PC-3 (cell line): ENCODE measurements around the gene ATP5MG. TPM values are rescaled to one million over a fixed set of nuclear protein-coding genes. Genes with fewer than 3 reads are reported as not detected.

ENCODE experiments used
- ATAC-seq: fragments of 200-7000 bp; cut with Tn5 transposase; 2 replicates; pipeline ENCODE4 v1.9.1; 2020; ENCODE audit warnings: mild to moderate bottlenecking, moderate library complexity
- BruUV-seq: library from RNA; stranded (reverse); fragments of 400-500 nt; replicated peaks from 2 replicates; lab custom pipeline; 2021; lab: Mats Ljungman, UMichigan
- CTCF ChIA-PET: fragments of 300-600 bp; sonication (Branson Sonifier 250); formaldehyde crosslinking; loops from one replicate; lab custom pipeline; 2022; ENCODE audit warnings: antibody characterized with exemption; lab: Charles Lee
- POLR2A ChIA-PET: fragments of 300-600 bp; sonication (Branson Sonifier 250); formaldehyde crosslinking; loops from one replicate; lab custom pipeline; 2022; ENCODE audit warnings: antibody characterized with exemption; ENCODE audit not compliant: unreplicated experiment; lab: Charles Lee
- DNase-seq: peaks from one replicate; pipeline ENCODE4 v3.0.0-alpha.2; 2015
- H2AFZ ChIP-seq: fragments of 300-600 bp; sonication (generic); 2 replicates; pipeline ENCODE4 v1.6.0; 2016; ENCODE audit warnings: antibody characterized with exemption, low read length
- H3F3A ChIP-seq: fragments of 300-600 bp; sonication (generic); one replicate; pipeline ENCODE4 v1.6.0; 2017; ENCODE audit warnings: antibody characterized with exemption, low read length, control low read depth, mild to moderate bottlenecking; ENCODE audit not compliant: unreplicated experiment
- H3K27ac ChIP-seq: fragments of 300-600 bp; sonication (generic); 2 replicates; pipeline ENCODE4 v1.5.1; 2016; ENCODE audit warnings: mild to moderate bottlenecking, low read length
- H3K27me3 ChIP-seq: fragments of 300-600 bp; sonication (generic); 2 replicates; pipeline ENCODE4 v1.6.1; 2016; ENCODE audit warnings: low read length, mixed read lengths
- H3K36me3 ChIP-seq: fragments of 300-600 bp; sonication (generic); 2 replicates; pipeline ENCODE4 v1.6.1; 2016; ENCODE audit warnings: low read depth, mixed run types, low read length, mixed read lengths
- H3K4me1 ChIP-seq: fragments of 300-600 bp; sonication (generic); 2 replicates; pipeline ENCODE4 v1.5.1; 2016; ENCODE audit warnings: low read length; ENCODE audit not compliant: insufficient read depth
- H3K4me2 ChIP-seq: fragments of 300-600 bp; sonication (generic); 2 replicates; pipeline ENCODE4 v1.6.0; 2016; ENCODE audit warnings: low read length
- H3K4me3 ChIP-seq: fragments of 300-600 bp; sonication (generic); 2 replicates; pipeline ENCODE4 v1.5.1; 2016; ENCODE audit warnings: mild to moderate bottlenecking, low read length, mixed read lengths
- H3K79me2 ChIP-seq: fragments of 300-600 bp; sonication (generic); 2 replicates; pipeline ENCODE4 v1.6.1; 2017; ENCODE audit warnings: low read length, mixed read lengths
- H3K9ac ChIP-seq: fragments of 300-600 bp; sonication (generic); 2 replicates; pipeline ENCODE4 v1.6.0; 2016; ENCODE audit warnings: mild to moderate bottlenecking, low read length
- H3K9me2 ChIP-seq: fragments of 300-600 bp; sonication (generic); replicated peaks from 2 replicates; pipeline ENCODE4 v1.6.1; 2016; ENCODE audit warnings: mixed run types, low read length, mixed read lengths
- H3K9me3 ChIP-seq: fragments of 300-600 bp; sonication (generic); 2 replicates; pipeline ENCODE4 v1.6.1; 2016; ENCODE audit warnings: low read length, mixed read lengths
- H4K20me1 ChIP-seq: fragments of 300-600 bp; sonication (generic); 2 replicates; pipeline ENCODE4 v1.6.1; 2016; ENCODE audit warnings: low read length, mixed read lengths
- EZH2 ChIP-seq: fragments of 300-600 bp; sonication (generic); IDR thresholded peaks from one replicate; pipeline ENCODE4 v1.6.1; 2017; ENCODE audit warnings: antibody characterized with exemption, mild to moderate bottlenecking, low read length; ENCODE audit not compliant: unreplicated experiment
- EZH2phosphoT487 ChIP-seq: fragments of 300-600 bp; sonication (generic); IDR thresholded peaks from 2 replicates; pipeline ENCODE4 v1.6.1; 2018; ENCODE audit warnings: mild to moderate bottlenecking, antibody characterized with exemption, low read length, borderline replicate concordance
- intact Hi-C: fragments of 100-400 bp; cut with micrococcal nuclease; formaldehyde crosslinking; loops from 2 replicates; pipeline ENCODE4 v1.9.0; 2023
- total RNA-seq: library from RNA; depleted of rRNA; stranded (reverse); fragments of >200 nt; gene quantifications from 2 replicates; pipeline ENCODE4 v1.2.3, GENCODE V29; 2014
- TF ChIP-seq, protein P1 (sequence below): fragments of 300-600 bp; sonication (generic); conservative IDR thresholded peaks from 2 replicates; pipeline ENCODE4 v1.5.1; 2017; ENCODE audit warnings: antibody characterized with exemption, low read depth, mild to moderate bottlenecking, low read length

Gene ATP5MG
- total RNA-seq, 1 experiment from 2014 or later = 375 TPM

DNA sequence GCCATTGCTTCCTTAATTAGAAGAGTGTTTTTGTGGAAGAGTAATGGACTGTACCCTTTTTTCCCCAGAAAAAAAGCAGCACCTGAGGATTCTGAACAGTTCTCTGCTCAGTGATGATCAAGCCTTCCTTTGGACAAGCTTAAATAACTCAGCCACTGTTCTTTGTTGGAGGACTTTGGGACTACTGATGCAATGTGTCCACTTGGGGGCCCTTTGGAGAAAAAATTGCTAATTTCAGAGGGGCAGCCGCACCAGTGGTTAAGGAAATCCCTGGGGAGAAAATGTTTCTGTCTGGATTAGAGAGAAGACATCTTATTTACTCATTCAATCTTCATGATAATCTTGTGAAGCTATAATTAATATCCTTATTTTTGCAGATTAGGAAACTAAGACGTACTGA is 29.6 kb downstream of the ATP5MG start:
- no peaks in the 10 kb centered on the region for H3K9me2 ChIP-seq
- H3K36me3 ChIP-seq = no peaks in the 10 kb centered on the region
- H4K20me1 ChIP-seq = no peaks in the 10 kb centered on the region
- no peak for TF ChIP-seq EZH2phosphoT487
- TF ChIP-seq, protein P1, sequence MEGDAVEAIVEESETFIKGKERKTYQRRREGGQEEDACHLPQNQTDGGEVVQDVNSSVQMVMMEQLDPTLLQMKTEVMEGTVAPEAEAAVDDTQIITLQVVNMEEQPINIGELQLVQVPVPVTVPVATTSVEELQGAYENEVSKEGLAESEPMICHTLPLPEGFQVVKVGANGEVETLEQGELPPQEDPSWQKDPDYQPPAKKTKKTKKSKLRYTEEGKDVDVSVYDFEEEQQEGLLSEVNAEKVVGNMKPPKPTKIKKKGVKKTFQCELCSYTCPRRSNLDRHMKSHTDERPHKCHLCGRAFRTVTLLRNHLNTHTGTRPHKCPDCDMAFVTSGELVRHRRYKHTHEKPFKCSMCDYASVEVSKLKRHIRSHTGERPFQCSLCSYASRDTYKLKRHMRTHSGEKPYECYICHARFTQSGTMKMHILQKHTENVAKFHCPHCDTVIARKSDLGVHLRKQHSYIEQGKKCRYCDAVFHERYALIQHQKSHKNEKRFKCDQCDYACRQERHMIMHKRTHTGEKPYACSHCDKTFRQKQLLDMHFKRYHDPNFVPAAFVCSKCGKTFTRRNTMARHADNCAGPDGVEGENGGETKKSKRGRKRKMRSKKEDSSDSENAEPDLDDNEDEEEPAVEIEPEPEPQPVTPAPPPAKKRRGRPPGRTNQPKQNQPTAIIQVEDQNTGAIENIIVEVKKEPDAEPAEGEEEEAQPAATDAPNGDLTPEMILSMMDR = 0 out of 2 replicates have a peak, but pooled peaks have one; percentile 33
- no peak for TF ChIP-seq EZH2
- intact Hi-C loops = no loop called here
- no peaks in the 10 kb centered on the region for H3K9me3 ChIP-seq
- no peak overlapping the region for H3K27ac ChIP-seq
- no peak overlapping the region for H3K4me2 ChIP-seq
- ChIA-PET POLR2A (interaction anchor here (0.6 kb wide), 1 partner anchor 930 kb away, joined by 3 read pairs; no protein-coding TSS in a partner anchor), CTCF (interaction anchor here (0.6 kb wide), 1 partner anchor 109 kb away, joined by 4 read pairs; no protein-coding TSS in a partner anchor)
- no TSS peak for BruUV-seq
- H3K9ac ChIP-seq = no peak overlapping the region
- no peaks in the 10 kb centered on the region for H3K27me3 ChIP-seq
- H3K4me3 ChIP-seq = no peak overlapping the region
- H3K79me2 ChIP-seq = no peaks in the 10 kb centered on the region
- no peak overlapping the region for H2AFZ ChIP-seq
- H3K4me1 ChIP-seq = peaks cover 12% of the 10 kb centered on the region; the same call in 1 of the 2 replicates
- ATAC-seq (no peak), DNase-seq (no peak)
- no peaks in the 10 kb centered on the region for H3F3A ChIP-seq

- CTCF ChIA-PET = no interaction called here
- POLR2A ChIA-PET = no interaction called here
- Histone ChIP-seq H3K4me2 (peak overlapping the region; percentile 99), H3K79me2 (peaks cover 26% of the 10 kb centered on the region), H4K20me1 (peaks cover 15% of the 10 kb centered on the region), H3K9ac (no peak overlapping the region), H3K27ac (no peak overlapping the region), H3K27me3 (no peaks in the 10 kb centered on the region), H3K9me3 (no peaks in the 10 kb centered on the region), H2AFZ (peak overlapping the region; percentile 97), H3F3A (no peaks in the 10 kb centered on the region), H3K36me3 (no peaks in the 10 kb centered on the region), H3K4me1 (peaks cover 17% of the 10 kb centered on the region), H3K4me3 (peak overlapping the region; percentile 82), H3K9me2 (no peaks in the 10 kb centered on the region)
- DNase-seq = no peak
- no TSS peak for BruUV-seq
- intact Hi-C loops = loop anchor here (1.0 kb wide), 1 partner anchor 54 kb away; no protein-coding TSS in a partner anchor
- TF ChIP-seq EZH2 (no peak), EZH2phosphoT487 (no peak)
- TF ChIP-seq, protein P1 = no peak
- ATAC-seq = no peak
Measured at GRCh38 chr11:118434123-118434552, 32.7 kb downstream of the ATP5MG start.

DNA sequence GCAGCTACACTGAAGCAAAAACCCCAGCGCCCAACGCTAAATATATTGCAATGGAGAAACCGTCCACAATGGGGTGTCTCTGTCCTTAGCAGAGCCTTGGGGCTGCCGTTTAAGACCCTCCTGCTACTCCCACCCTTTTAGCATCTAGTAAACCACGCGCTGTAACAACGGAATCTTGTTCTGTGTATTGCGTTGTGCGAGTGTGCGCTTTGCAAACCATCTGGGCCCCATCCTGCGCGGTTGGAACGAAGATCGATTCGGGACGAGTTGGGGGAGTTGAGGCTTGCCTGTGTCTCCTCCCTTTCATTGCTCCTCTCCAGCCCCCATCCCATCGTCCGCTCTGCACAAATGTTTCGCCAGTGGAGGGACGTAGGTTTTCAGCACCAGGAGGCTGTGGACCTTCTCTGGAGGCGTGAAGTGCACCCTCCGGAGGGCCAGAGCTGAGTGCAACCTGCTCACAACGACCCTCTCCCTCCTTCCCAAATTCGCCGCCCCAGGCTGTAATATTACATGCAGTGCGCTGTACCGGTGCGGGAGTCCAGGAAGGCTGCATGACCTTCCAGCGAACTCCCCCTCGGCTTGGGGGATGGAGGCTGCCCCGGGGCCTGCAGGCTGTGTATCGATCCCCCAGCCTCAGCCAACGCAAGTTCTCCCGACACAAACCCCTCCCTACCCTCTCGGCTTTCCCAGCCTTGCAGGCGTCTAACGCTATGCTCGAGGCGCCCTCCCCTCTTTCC is 33.3 kb downstream of the ATP5MG start:
- CTCF ChIA-PET = interaction anchor here (0.7 kb wide), 1 partner anchor 174 kb away, joined by 4 read pairs; no protein-coding TSS in a partner anchor
- Histone ChIP-seq H3K27ac (no peak overlapping the region), H3K4me1 (peaks cover 23% of the 10 kb centered on the region), H3K9ac (peak overlapping the region; percentile 70; the same call in 1 of the 2 replicates), H3K9me2 (no peaks in the 10 kb centered on the region), H3K9me3 (no peaks in the 10 kb centered on the region), H3K27me3 (no peaks in the 10 kb centered on the region), H3K4me2 (peak overlapping the region; percentile 99), H3K79me2 (peaks cover 32% of the 10 kb centered on the region), H4K20me1 (peaks cover 20% of the 10 kb centered on the region), H3F3A (no peaks in the 10 kb centered on the region), H3K4me3 (peak overlapping the region; percentile 82), H3K36me3 (no peaks in the 10 kb centered on the region), H2AFZ (peak overlapping the region; percentile 97)
- POLR2A ChIA-PET = interaction anchor here (0.7 kb wide), 1 partner anchor 26 kb away, joined by 15 read pairs; no protein-coding TSS in a partner anchor
- peak; percentile 49 for DNase-seq
- BruUV-seq = no TSS peak
- intact Hi-C loops = loop anchor here (1.0 kb wide), 1 partner anchor 54 kb away; no protein-coding TSS in a partner anchor
- ATAC-seq = peak; percentile 5
- no peak for TF ChIP-seq EZH2
- no peak for TF ChIP-seq EZH2phosphoT487
- TF ChIP-seq, protein P1 = no peak
